Adrenal gland (tissue), 5 donors: ENCODE measurements around the gene CSF2.

ENCODE experiments used
- CTCF ChIP-seq, 6 experiments: fragments of 450-650 bp in 4 of 6; fragments of 200-600 bp in 2 of 6; sonication (generic) in 1 of 6; IDR thresholded peaks; 1 replicate in 5 of 6; 2 replicates in 1 of 6; pipeline versions ENCODE4 v1.5.1 to v1.8.0; 2016 to 2021; ENCODE audit warnings: antibody characterized with exemption in 6 of 6, mild to moderate bottlenecking in 2 of 6, moderate library complexity in 1 of 6
- POLR2A ChIP-seq, 2 donors: fragments of 450-650 bp; IDR thresholded peaks; one replicate each; pipeline ENCODE4 v1.6.1; 2017; ENCODE audit warnings: antibody characterized with exemption in 2 of 2, mild to moderate bottlenecking in 2 of 2, moderate library complexity in 1 of 2
- donor health status: DM: no; HTN: no; CAD: no.

GRCh38 chr5:132056610-132057497 lies 16.7 kb upstream of the CSF2 start:
- TF ChIP-seq CTCF (IDR thresholded peaks at IDR 0.05) (no peak), POLR2A (IDR thresholded peaks at IDR 0.05) (no peak)
